Activated B cell treated with CpG ODN at 0.5 μM for 24 hours (primary cell): ENCODE measurements around the gene MAPK13. TPM values are rescaled to one million over a fixed set of nuclear protein-coding genes. Genes with fewer than 3 reads are reported as not detected.

Experiments
- ATAC-seq: fragments of 200-7000 bp; cut with Tn5 transposase; one replicate; pipeline ENCODE4 v1.10.0; 2021; ENCODE audit warnings: low read depth, mild to moderate bottlenecking, moderate library complexity
- CTCF ChIA-PET: fragments of 350-600 bp; sonication (Branson Sonifier 250); formaldehyde crosslinking; loops from one replicate; lab custom pipeline; 2021; ENCODE audit warnings: antibody characterized with exemption; lab: Charles Lee
- POLR2A ChIA-PET: fragments of 350-600 bp; sonication (Branson Sonifier 250); formaldehyde crosslinking; loops from one replicate; lab custom pipeline; 2021; ENCODE audit warnings: antibody characterized with exemption; lab: Charles Lee
- DNase-seq: peaks from one replicate; pipeline ENCODE4 v3.0.0; 2022
- H3K27ac Mint-ChIP-seq: one replicate; pipeline ENCODE4 v1.8.0; 2020; ENCODE audit warnings: mixed read lengths
- H3K27me3 Mint-ChIP-seq: one replicate; pipeline ENCODE4 v1.8.0; 2021; ENCODE audit warnings: mixed read lengths
- H3K36me3 Mint-ChIP-seq: one replicate; pipeline ENCODE4 v1.8.0; 2021; ENCODE audit warnings: low read depth, mixed read lengths
- H3K4me1 Mint-ChIP-seq: one replicate; pipeline ENCODE4 v1.8.0; 2021; ENCODE audit warnings: mixed read lengths
- H3K4me3 Mint-ChIP-seq: one replicate; pipeline ENCODE4 v1.8.0; 2020; ENCODE audit warnings: mild to moderate bottlenecking, mixed read lengths
- H3K9me3 Mint-ChIP-seq: one replicate; pipeline ENCODE4 v1.8.0; 2020; ENCODE audit warnings: mixed read lengths
- CTCF ChIP-seq: fragments of 200-600 bp; IDR thresholded peaks from one replicate; pipeline ENCODE4 v1.8.0; 2022; ENCODE audit warnings: antibody characterized with exemption, mild to moderate bottlenecking
- intact Hi-C: fragments of 100-400 bp; cut with micrococcal nuclease; formaldehyde crosslinking; loops from one replicate; pipeline ENCODE4 v1.15.1; 2024
- total RNA-seq: library from RNA; stranded (reverse); gene quantifications from 2 replicates; pipeline ENCODE4 v1.2.3, GENCODE V29; 2022

The MAPK13 gene
- total RNA-seq, 1 donor from 2014 or later: 22.7 TPM

GRCh38 chr6:36177166-36177565 is 46.9 kb downstream of the MAPK13 start:
- Mint-ChIP-seq H3K27ac (no peak overlapping the region), H3K4me1 (peaks cover 1% of the 10 kb centered on the region), H3K4me3 (no peak overlapping the region), H3K9me3 (peaks cover 17% of the 10 kb centered on the region), H3K36me3 (peaks cover 28% of the 10 kb centered on the region), H3K27me3 (no peaks in the 10 kb centered on the region)
- DNase-seq (no peak), ATAC-seq (no peak)
- intact Hi-C loops: no loop called here
- ChIA-PET CTCF (no interaction called here), POLR2A (no interaction called here)
- no peak for TF ChIP-seq CTCF

- TF ChIP-seq CTCF: no peak
- CTCF ChIA-PET: no interaction called here
These were observed 48.2 kb downstream of the MAPK13 start for GRCh38 chr6:36178544-36178943.

DNA sequence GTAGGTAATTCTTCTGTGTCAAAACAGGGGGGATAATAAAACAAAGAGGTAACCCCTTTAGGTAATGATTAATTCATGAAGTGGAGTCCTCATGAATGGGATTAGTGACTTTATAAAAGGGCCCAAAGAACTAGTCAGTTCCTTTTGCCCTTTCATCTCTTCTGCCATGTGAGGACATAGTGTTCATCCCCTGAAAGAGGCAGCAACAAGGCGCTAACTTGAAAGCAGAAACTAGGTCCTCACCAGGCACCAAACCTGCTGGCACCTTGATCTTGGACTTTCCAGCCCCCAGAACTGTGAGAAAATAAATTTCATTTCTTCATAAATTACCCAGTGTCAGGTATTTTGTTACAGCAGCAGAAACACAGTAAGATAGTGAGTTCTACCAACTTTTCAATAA is 49.8 kb downstream of the MAPK13 start:
- TF ChIP-seq CTCF: no peak
- intact Hi-C loops: no loop called here
- no peak for ATAC-seq
- no peaks in the 10 kb centered on the region for H3K4me1 Mint-ChIP-seq
- no peak overlapping the region for H3K4me3 Mint-ChIP-seq
- no peak for DNase-seq
- no peak overlapping the region for H3K27ac Mint-ChIP-seq
- no peaks in the 10 kb centered on the region for H3K27me3 Mint-ChIP-seq
- H3K9me3 Mint-ChIP-seq: peaks cover 24% of the 10 kb centered on the region
- ChIA-PET POLR2A (no interaction called here), CTCF (no interaction called here)
- H3K36me3 Mint-ChIP-seq: peaks cover 31% of the 10 kb centered on the region

More at GRCh38 chr6:36178544-36178943, 48.2 kb downstream of the MAPK13 start:
- Mint-ChIP-seq H3K9me3 (peaks cover 24% of the 10 kb centered on the region), H3K27ac (no peak overlapping the region), H3K4me3 (no peak overlapping the region), H3K4me1 (no peaks in the 10 kb centered on the region), H3K36me3 (peaks cover 31% of the 10 kb centered on the region), H3K27me3 (no peaks in the 10 kb centered on the region)
- intact Hi-C loops: no loop called here
- POLR2A ChIA-PET: no interaction called here
- ATAC-seq: no peak
- DNase-seq: no peak

GRCh38 chr6:36184311-36184710 is 54.0 kb downstream of the MAPK13 start:
- Mint-ChIP-seq H3K4me3 (no peak overlapping the region), H3K4me1 (no peaks in the 10 kb centered on the region), H3K9me3 (peaks cover 10% of the 10 kb centered on the region), H3K27me3 (no peaks in the 10 kb centered on the region), H3K36me3 (peaks cover 9% of the 10 kb centered on the region), H3K27ac (no peak overlapping the region)
- no peak for TF ChIP-seq CTCF
- intact Hi-C loops: no loop called here
- no peak for DNase-seq
- ATAC-seq: no peak
- CTCF ChIA-PET: no interaction called here
- POLR2A ChIA-PET: interaction anchor here (0.5 kb wide), 1 partner anchor 19 kb away, joined by 3 read pairs; no protein-coding TSS in a partner anchor

DNA sequence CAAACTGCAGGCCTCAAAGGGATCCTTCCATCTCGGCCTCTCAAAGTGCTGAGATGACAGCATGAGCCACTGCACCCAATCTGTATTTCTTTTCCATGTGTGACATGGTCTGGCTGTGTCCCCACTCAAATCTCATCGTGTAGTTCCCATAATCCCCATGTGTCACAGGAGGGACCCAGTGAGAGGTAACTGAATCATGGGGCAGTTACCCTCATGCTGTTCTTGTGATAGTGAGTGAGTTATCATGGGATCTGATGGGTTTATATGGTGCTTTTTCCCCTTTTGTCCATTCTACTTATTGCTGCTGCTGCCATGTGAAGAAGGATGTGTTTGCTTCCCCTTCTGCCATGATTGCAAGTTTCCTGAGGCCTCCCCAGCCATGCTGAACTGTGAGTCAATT is 55.9 kb downstream of the MAPK13 start:
- H3K27me3 Mint-ChIP-seq: no peaks in the 10 kb centered on the region
- no peaks in the 10 kb centered on the region for H3K4me1 Mint-ChIP-seq
- intact Hi-C loops: no loop called here
- peaks cover 3% of the 10 kb centered on the region for H3K36me3 Mint-ChIP-seq
- H3K27ac Mint-ChIP-seq: no peak overlapping the region
- TF ChIP-seq CTCF: no peak
- DNase-seq (no peak), ATAC-seq (no peak)
- POLR2A ChIA-PET: no interaction called here
- CTCF ChIA-PET: no interaction called here
- H3K9me3 Mint-ChIP-seq: peaks cover 8% of the 10 kb centered on the region
- H3K4me3 Mint-ChIP-seq: no peak overlapping the region
